Ishikawa (cell line): ENCODE measurements around the gene CPSF4L.

Experiments used
- CEBPB ChIP-seq: IDR thresholded peaks from 2 replicates; pipeline ENCODE4 v1.6.1; 2012
- CREB1 ChIP-seq: IDR thresholded peaks from 2 replicates; pipeline ENCODE4 v1.6.1; 2012; ENCODE audit warnings: low read depth
- EGR1 ChIP-seq: IDR thresholded peaks from 2 replicates; pipeline ENCODE4 v1.6.1; 2012
- EP300 ChIP-seq: IDR thresholded peaks from 2 replicates; pipeline ENCODE4 v1.6.1; 2012; ENCODE audit warnings: borderline replicate concordance
- FOXM1 ChIP-seq: IDR thresholded peaks from 2 replicates; pipeline ENCODE4 v1.6.1; 2012; ENCODE audit warnings: low read depth, borderline replicate concordance
- MAX ChIP-seq: IDR thresholded peaks from 2 replicates; pipeline ENCODE4 v1.6.1; 2012
- NFIC ChIP-seq: IDR thresholded peaks from 2 replicates; pipeline ENCODE4 v1.6.1; 2012
- RAD21 ChIP-seq: IDR thresholded peaks from 2 replicates; pipeline ENCODE4 v1.6.1; 2012; ENCODE audit warnings: low read depth
- REST ChIP-seq: IDR thresholded peaks from 2 replicates; pipeline ENCODE4 v1.6.1; 2012; ENCODE audit warnings: low read depth, mild to moderate bottlenecking
- TAF1 ChIP-seq: IDR thresholded peaks from 2 replicates; pipeline ENCODE4 v1.6.1; 2012; ENCODE audit warnings: low read depth, mild to moderate bottlenecking
- USF1 ChIP-seq: IDR thresholded peaks from 2 replicates; pipeline ENCODE4 v1.6.1; 2012
- YY1 ChIP-seq: IDR thresholded peaks from 2 replicates; pipeline ENCODE4 v1.6.1; 2012; ENCODE audit warnings: low read depth
- ZBTB7A ChIP-seq: IDR thresholded peaks from 2 replicates; pipeline ENCODE4 v1.6.1; 2012; ENCODE audit warnings: low read depth

- TF ChIP-seq CREB1 = no peak
- no peak for TF ChIP-seq REST
- no peak for TF ChIP-seq RAD21
- TF ChIP-seq MAX = no peak
- TF ChIP-seq EP300 = no peak
- no peak for TF ChIP-seq EGR1
- TF ChIP-seq NFIC = no peak
- no peak for TF ChIP-seq TAF1
- no peak for TF ChIP-seq CEBPB
- TF ChIP-seq USF1 = no peak
- no peak for TF ChIP-seq ZBTB7A
- TF ChIP-seq FOXM1 = no peak
- no peak for TF ChIP-seq YY1
Measured at GRCh38 chr17:73227944-73228343, 33.7 kb downstream of the CPSF4L start.
